Fibroblast of lung (primary cell): ENCODE data around the gene PAPOLA. TPM values are rescaled to one million over a fixed set of nuclear protein-coding genes. Genes with fewer than 3 reads are reported as not detected.
A peak's percentile ranks its signal among the peaks of the same experiment; 100 is the strongest.

ENCODE experiments used
- DNase-seq, 2 donors: peaks; one replicate each; pipeline versions ENCODE4 v3.0.0 to v3.0.0-alpha.2; 2010; ENCODE audit warnings: low read depth in 2 of 2
- H2AFZ ChIP-seq: 2 replicates; pipeline ENCODE4 v1.5.1; 2012; ENCODE audit warnings: low read length, control low read depth, inconsistent platforms
- H3K27ac ChIP-seq: 2 replicates; pipeline ENCODE4 v1.5.1; 2011; ENCODE audit warnings: low read length, control low read depth; ENCODE audit not compliant: insufficient read depth
- H3K27me3 ChIP-seq: 2 replicates; pipeline ENCODE4 v1.5.1; 2011; ENCODE audit warnings: mild to moderate bottlenecking, low read length; ENCODE audit not compliant: control insufficient read depth, insufficient read depth
- H3K36me3 ChIP-seq: 2 replicates; pipeline ENCODE4 v1.5.1; 2011; ENCODE audit warnings: low read length; ENCODE audit not compliant: control insufficient read depth, insufficient read depth
- H3K4me1 ChIP-seq: 2 replicates; pipeline ENCODE4 v1.5.1; 2011; ENCODE audit warnings: low read length; ENCODE audit not compliant: control insufficient read depth, insufficient read depth; ENCODE audit errors: extremely low read depth
- H3K4me2 ChIP-seq: 2 replicates; pipeline ENCODE4 v1.5.1; 2011; ENCODE audit warnings: low read length, control low read depth; ENCODE audit not compliant: insufficient read depth; ENCODE audit errors: extremely low read depth
- H3K4me3 ChIP-seq, 4 experiments: fragments of 200-600 bp in 1 of 4; sonication (generic) in 1 of 4; replicated peaks in 1 of 4; 2 replicates each; pipeline ENCODE4 v1.5.1; 2011 to 2016; ENCODE audit warnings: low read length in 4 of 4, low read depth in 3 of 4, mild to moderate bottlenecking in 3 of 4, control low read depth in 2 of 4, inconsistent platforms in 1 of 4, mixed read lengths in 1 of 4; ENCODE audit not compliant: insufficient read depth in 1 of 4; ENCODE audit errors: control extremely low read depth in 1 of 4
- H3K79me2 ChIP-seq: 2 replicates; pipeline ENCODE4 v1.5.1; 2012; ENCODE audit warnings: mild to moderate bottlenecking, low read length, inconsistent platforms; ENCODE audit not compliant: control insufficient read depth, insufficient read depth
- H3K9ac ChIP-seq: 2 replicates; pipeline ENCODE4 v1.5.1; 2011; ENCODE audit warnings: mild to moderate bottlenecking, low read length, control low read depth; ENCODE audit not compliant: insufficient read depth
- H3K9me3 ChIP-seq: 2 replicates; pipeline ENCODE4 v1.5.1; 2012; ENCODE audit warnings: low read depth, low read length; ENCODE audit not compliant: control insufficient read depth, insufficient read depth
- H4K20me1 ChIP-seq: 2 replicates; pipeline ENCODE4 v1.5.1; 2011; ENCODE audit warnings: low read length; ENCODE audit not compliant: control insufficient read depth, insufficient read depth; ENCODE audit errors: extremely low read depth
- EZH2 ChIP-seq: IDR thresholded peaks from 2 replicates; pipeline ENCODE4 v1.5.1; 2012; ENCODE audit warnings: low read length, control low read depth, mild to moderate bottlenecking; ENCODE audit errors: missing control alignments
- polyA plus RNA-seq, 2 donors: library from polyadenylated mRNA; depleted of rRNA in 1 of 2; stranded (reverse) in 1 of 2; unstranded in 1 of 2; fragments of >200 nt; gene quantifications; 2 replicates each; pipeline ENCODE4 v1.2.1, GENCODE V29; 2011 to 2012; ENCODE audit warnings: missing spikeins in 1 of 2
- total RNA-seq: library from RNA; depleted of rRNA; stranded (reverse); fragments of >200 nt; gene quantifications from 2 replicates; pipeline ENCODE4 v1.2.1, GENCODE V29; 2014
- TF ChIP-seq, protein P1 (sequence below), 2 donors: IDR thresholded peaks in 1 of 2; conservative IDR thresholded peaks in 1 of 2; 1 replicate in 1 of 2; 2 replicates in 1 of 2; pipeline ENCODE4 v1.5.1; 2011 to 2012; ENCODE audit warnings: low read length in 2 of 2, control low read depth in 1 of 2, inconsistent platforms in 1 of 2, low read depth in 1 of 2, mild to moderate bottlenecking in 1 of 2

The PAPOLA gene
- total and polyA plus RNA-seq, 2 donors (not counting 1 experiment from before 2014, with no cell fraction given) = 109 to 141 TPM

DNA sequence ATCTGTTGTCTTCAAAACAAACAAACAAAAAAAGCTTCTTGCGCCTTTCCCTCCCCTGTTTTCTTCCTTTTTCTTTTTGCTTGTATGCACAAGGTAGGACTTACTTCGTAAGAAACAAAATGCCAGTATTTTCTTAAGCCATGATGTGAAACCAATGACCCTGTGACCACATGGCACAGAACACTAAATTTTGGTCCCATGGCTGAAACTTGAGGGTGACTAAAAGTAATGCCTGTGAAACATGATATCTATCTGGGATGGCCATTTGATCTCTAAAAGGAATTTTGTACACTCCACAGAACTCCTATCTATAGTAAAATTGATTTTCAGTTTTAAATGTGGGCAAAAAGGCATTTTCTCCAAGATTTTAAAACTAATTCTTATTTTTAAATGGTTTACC, 63.6 kb downstream of the PAPOLA start:
- no peak for DNase-seq
- no peaks in the 10 kb centered on the region for H3K27me3 ChIP-seq

GRCh38 chr14:96567289-96567899, 65.2 kb downstream of the PAPOLA start:
- Histone ChIP-seq H3K79me2 (no peaks in the 10 kb centered on the region), H3K9ac (no peak overlapping the region), H4K20me1 (no peaks in the 10 kb centered on the region), H3K36me3 (peaks cover 3% of the 10 kb centered on the region), H3K4me2 (no peak overlapping the region), H3K9me3 (no peaks in the 10 kb centered on the region), H3K27ac (no peak overlapping the region), H3K4me1 (no peaks in the 10 kb centered on the region), H3K27me3 (no peaks in the 10 kb centered on the region), H2AFZ (no peak overlapping the region), H3K4me3 (no peak overlapping the region)
- peak; percentile 25 to 61 for DNase-seq
- TF ChIP-seq, protein P1, sequence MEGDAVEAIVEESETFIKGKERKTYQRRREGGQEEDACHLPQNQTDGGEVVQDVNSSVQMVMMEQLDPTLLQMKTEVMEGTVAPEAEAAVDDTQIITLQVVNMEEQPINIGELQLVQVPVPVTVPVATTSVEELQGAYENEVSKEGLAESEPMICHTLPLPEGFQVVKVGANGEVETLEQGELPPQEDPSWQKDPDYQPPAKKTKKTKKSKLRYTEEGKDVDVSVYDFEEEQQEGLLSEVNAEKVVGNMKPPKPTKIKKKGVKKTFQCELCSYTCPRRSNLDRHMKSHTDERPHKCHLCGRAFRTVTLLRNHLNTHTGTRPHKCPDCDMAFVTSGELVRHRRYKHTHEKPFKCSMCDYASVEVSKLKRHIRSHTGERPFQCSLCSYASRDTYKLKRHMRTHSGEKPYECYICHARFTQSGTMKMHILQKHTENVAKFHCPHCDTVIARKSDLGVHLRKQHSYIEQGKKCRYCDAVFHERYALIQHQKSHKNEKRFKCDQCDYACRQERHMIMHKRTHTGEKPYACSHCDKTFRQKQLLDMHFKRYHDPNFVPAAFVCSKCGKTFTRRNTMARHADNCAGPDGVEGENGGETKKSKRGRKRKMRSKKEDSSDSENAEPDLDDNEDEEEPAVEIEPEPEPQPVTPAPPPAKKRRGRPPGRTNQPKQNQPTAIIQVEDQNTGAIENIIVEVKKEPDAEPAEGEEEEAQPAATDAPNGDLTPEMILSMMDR (conservative IDR thresholded peaks at IDR 0.05 in 1 of 2, IDR thresholded peaks at IDR 0.05 in 1 of 2; ENCODE audit: low read depth in 1 of 2, low read length in 2 of 2) = peak; percentile 38 to 64
- no peak for TF ChIP-seq EZH2

More for the DNA sequence above, 63.6 kb downstream of the PAPOLA start:
- no peaks in the 10 kb centered on the region for H3K4me1 ChIP-seq
- no peak overlapping the region for H3K27ac ChIP-seq
- peaks cover 3% of the 10 kb centered on the region for H3K36me3 ChIP-seq
- TF ChIP-seq, protein P1 (conservative IDR thresholded peaks at IDR 0.05 in 1 of 2, IDR thresholded peaks at IDR 0.05 in 1 of 2; ENCODE audit: low read depth in 1 of 2, low read length in 2 of 2) = no peak
- no peak for TF ChIP-seq EZH2
- H3K9ac ChIP-seq = no peak overlapping the region
- no peaks in the 10 kb centered on the region for H3K79me2 ChIP-seq
- no peak overlapping the region for H3K4me2 ChIP-seq
- H4K20me1 ChIP-seq = no peaks in the 10 kb centered on the region
- H3K4me3 ChIP-seq = no peak overlapping the region
- no peak overlapping the region for H2AFZ ChIP-seq
- no peaks in the 10 kb centered on the region for H3K9me3 ChIP-seq

DNA sequence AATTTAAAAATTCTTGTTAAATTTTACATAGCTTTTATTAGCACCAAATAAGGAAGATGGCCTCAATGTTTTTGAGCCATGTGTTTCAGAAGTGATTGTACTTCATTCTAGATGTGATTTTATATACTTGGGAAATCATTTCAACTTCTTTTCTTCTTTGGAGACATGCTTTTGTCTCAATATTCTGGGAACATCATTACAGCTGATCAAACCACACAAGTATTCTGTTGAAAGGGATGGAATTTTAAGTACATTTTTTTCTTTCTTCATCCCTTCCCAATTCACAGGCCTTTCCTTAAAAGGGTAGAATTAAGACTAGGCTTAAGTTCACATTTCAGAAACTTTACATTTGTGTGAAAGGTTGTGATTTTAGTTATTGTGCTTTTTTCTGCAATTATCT, 66.4 kb downstream of the PAPOLA start:
- H3K79me2 ChIP-seq = no peaks in the 10 kb centered on the region
- H2AFZ ChIP-seq = no peak overlapping the region
- no peak overlapping the region for H3K27ac ChIP-seq
- H3K4me1 ChIP-seq = no peaks in the 10 kb centered on the region
- no peak overlapping the region for H3K9ac ChIP-seq
- no peaks in the 10 kb centered on the region for H4K20me1 ChIP-seq
- no peak overlapping the region for H3K4me3 ChIP-seq
- H3K4me2 ChIP-seq = no peak overlapping the region
- no peak for TF ChIP-seq EZH2
- TF ChIP-seq, protein P1 (conservative IDR thresholded peaks at IDR 0.05 in 1 of 2, IDR thresholded peaks at IDR 0.05 in 1 of 2; ENCODE audit: low read depth in 1 of 2, low read length in 2 of 2) = no peak
- H3K9me3 ChIP-seq = no peaks in the 10 kb centered on the region
- DNase-seq = peak in 1 of 2 donors; percentile 47
- no peaks in the 10 kb centered on the region for H3K27me3 ChIP-seq
- H3K36me3 ChIP-seq = peaks cover 3% of the 10 kb centered on the region
